Kasumi-1 (cell line): ENCODE measurements around the gene APOBEC3G.
"Not testable (repeated sequence)": the region's sequence is repeated elsewhere in the genome, so short reads cannot be mapped to it uniquely, and the experiment has no call there.

Experiments
- DNase-seq, 2 experiments: peaks; one replicate each; lab custom pipeline; 2025; lab: John Stamatoyannopoulos, UW

APOBEC3G gene

DNA sequence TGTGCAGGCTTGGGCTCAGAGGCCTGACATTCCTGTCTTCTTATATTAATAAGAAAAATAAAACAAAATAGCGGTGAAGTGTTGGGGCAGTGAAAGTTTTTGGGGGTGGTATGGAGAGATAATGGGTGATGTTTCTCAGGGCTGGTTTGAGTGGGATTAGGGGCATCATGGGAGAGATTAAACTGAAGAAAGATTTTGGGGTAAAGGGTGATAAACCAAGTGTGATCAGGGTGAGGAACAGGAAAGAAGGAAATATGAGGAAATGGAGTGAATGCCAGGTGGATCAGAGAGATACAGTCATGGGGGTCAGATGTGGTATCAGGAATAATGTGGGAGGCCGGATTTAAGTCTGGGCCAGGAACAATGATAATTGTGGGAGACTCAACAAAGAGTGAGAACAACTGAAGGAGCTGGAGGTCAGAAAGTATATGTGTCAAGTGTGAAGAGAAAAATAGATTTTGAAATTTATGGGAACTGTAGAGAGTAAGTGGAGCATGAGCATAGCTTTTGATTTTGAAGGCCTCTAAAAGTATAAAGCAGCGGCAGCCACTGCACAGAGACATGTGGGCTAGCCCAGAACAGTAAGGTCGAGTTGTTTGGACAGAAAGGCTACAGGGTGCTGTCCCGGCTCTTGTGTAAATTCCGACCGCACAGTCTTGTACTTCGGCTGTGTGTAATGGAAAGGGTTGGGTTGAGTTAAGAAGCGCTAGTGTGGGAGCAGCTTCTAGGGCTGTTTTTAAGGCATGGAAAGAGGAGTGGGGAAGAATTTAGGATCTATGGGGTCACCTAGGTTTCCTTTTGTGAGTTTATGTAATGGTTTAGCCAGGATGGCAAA, 10.4 kb upstream of the APOBEC3G start:
- not testable (repeated sequence) for DNase-seq

- no peak for DNase-seq
These were observed 8.9 kb upstream of the APOBEC3G start for GRCh38 chr22:39068033-39068785.

GRCh38 chr22:39070186-39070585, 6.9 kb upstream of the APOBEC3G start:
- no peak for DNase-seq

- not testable (repeated sequence) for DNase-seq
These were observed 4.5 kb upstream of the APOBEC3G start for GRCh38 chr22:39072581-39072981.

- DNase-seq = no peak
These were observed 3.1 kb upstream of the APOBEC3G start for GRCh38 chr22:39073981-39074380.

DNA sequence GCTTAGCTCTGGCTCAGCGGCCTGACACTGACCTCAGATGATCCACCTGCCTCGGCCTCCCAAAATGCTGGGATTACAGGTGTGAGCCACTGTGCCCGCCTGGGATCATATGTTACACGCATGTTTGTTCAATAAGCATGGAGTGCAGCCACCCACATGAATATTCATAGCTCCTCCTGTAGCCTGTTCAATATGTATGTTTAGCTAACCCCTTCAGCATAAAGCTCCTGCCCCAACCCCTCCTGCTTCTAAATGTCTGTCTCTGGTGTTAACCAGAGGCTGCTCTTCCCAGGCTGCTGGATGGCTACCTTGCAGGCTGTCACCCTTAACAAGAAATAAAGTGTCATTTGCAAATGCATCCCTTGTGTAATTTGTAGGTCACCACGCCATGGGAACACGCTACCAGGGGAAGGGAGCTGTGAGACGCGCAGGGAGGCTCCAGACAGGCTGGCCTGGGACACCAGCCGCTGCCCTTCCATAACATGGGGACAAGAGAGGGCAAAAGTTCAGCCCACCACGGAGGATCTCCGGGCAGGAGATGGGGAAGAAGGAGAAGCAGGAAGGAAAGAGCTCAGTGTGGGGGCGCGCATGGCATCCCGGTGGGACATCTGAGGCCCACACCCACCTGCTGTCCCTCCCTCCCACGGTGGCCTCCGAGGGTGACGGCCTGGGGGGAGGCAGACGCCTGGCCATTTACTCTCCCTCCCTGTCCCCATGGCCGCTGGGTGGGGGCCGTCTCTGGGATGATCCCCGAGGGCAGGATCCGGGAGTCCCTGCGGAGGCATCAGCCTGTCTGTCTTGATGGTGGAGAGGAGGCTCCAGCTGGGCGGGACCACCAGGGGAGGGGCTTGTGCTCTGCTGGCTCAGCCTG, 685 bp upstream of the APOBEC3G start:
- DNase-seq = not testable (repeated sequence)

GRCh38 chr22:39077912-39078311, 837 bp downstream of the APOBEC3G start:
- not testable (repeated sequence) for DNase-seq

DNA sequence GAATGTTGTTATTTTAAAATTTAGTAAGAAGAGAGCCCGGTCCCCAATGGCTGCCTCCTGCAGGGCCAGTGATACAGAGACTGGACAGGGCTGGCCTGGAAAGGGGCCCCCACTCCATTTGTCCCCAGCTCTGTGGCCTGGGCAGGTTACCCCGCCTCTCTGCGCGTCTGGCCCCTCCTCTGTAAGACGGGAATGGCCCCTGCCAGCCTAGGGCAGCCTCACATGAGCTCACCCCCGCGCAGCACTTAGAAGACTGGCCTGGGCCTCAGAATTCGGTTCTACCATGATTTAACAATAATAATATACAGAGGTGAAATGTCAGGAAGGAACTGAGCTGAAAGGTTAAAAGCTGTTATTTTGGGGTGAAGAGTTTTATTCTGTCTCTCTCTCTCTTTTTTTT, 1.3 kb downstream of the APOBEC3G start:
- DNase-seq = no peak

DNA sequence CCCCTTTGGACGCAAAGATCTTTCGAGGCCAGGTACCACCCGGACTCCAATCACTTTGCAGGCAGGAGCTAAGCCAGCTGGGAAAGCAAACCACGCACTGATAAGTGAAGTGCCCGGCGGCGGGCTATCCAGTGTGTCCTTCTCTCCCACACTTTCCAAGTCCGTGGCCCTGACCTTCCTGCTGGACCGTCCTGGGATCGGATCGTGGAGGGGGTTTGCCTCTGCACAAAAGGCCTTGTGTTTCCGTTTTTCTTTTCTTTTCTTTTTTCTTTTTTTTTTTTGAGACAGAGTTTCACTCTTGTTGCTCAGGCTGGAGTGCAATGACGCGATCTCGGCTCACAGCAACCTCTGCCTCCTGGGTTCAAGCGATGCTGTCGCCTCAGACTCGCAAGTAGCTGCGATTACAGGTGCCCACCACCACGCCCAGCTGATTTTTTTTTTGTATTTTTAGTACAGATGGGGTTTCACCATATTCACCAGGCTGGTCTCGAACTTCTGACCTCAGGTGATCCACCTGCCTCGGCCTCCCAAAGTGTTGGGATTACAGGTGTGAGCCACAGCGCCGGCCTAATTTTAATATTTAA, 2.1 kb downstream of the APOBEC3G start:
- not testable (repeated sequence) for DNase-seq

DNA sequence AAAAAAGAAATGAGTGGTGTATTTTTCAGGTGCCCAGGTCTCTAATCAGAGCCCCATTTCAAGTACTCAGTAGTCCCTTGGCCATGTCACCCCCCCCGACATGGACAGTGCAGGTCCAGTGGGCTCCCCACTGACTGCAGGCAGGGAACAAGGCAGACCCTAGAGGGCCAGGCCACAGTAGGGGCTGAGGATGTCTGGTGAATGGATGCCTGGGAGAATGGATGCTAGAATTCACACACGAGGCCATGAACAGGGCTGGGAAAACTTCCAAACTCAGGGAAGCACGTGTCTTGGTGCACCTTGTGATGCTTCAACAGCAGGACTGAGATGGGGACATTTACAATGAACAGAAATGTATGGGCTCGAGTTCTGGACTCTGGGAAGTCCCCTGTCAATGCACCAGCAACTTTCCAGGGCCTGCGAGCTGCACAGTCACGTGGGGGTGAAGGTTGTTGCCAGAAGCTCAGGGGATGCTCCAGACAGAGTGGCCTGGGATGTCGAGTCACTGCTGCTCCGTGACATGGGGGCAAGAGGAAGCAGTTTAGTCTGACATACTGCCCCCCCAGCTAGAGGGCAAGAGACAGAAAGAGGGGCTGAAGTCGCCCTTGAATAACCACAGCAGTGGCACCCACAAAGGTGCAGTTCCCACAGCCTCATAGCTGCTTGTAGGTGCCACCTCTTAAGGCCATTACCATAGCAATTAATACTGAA, 3.1 kb downstream of the APOBEC3G start:
- no peak for DNase-seq

DNA sequence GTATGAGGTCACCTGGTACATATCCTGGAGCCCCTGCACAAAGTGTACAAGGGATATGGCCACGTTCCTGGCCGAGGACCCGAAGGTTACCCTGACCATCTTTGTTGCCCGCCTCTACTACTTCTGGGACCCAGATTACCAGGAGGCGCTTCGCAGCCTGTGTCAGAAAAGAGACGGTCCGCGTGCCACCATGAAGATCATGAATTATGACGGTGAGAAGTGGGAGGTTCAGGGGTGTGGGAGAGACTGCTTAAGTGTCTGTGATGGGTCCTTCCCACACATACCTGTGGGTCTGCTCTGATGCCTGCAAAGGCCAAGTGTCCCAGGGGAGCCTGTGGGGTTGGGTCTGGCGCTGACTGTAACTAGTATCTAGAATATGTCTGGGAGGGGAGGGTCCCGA, 3.9 kb downstream of the APOBEC3G start:
- DNase-seq = no peak

DNA sequence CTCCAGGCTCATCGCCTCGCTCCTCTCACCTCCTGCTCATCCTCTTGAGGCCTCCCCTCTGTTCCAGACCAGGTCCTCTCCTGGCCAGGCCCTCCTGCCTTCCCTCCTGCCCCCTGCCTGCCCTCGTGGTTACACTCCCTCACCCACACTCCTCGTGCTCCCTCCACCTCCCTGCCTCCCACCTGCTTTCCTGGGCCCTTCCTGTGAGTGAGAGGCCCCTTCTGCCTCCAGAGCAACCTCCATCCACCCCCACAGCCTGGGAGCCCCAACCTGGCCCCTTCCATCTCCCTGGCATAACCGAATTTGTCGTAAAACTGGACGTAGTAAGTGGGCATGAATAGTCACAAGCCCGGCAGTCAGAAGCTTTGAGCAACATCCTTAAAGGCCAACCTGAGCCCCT, 4.5 kb downstream of the APOBEC3G start:
- DNase-seq = no peak

GRCh38 chr22:39083212-39084165, 6.4 kb downstream of the APOBEC3G start:
- DNase-seq = no peak

GRCh38 chr22:39084666-39085065, 7.6 kb downstream of the APOBEC3G start:
- DNase-seq = no peak

DNA sequence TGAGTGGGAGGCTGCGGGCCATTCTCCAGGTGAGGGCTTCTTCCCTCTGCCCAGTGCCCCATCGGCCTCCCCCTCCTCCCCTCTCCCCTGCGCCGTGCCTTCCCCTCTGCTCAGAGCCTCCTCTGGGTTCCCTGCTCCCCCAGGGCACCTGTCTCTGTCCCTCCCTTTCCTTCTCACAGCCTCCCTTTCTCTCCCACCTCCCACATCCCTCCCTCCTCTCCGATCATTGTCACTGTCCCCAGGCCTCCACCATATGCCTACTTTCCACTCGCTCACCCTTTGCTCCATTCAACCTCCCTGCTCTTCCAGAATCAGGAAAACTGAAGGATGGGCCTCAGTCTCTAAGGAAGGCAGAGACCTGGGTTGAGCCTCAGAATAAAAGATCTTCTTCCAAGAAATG, 10.0 kb downstream of the APOBEC3G start:
- DNase-seq = no peak

GRCh38 chr22:39087881-39088684, 11.0 kb downstream of the APOBEC3G start:
- DNase-seq = no peak

DNA sequence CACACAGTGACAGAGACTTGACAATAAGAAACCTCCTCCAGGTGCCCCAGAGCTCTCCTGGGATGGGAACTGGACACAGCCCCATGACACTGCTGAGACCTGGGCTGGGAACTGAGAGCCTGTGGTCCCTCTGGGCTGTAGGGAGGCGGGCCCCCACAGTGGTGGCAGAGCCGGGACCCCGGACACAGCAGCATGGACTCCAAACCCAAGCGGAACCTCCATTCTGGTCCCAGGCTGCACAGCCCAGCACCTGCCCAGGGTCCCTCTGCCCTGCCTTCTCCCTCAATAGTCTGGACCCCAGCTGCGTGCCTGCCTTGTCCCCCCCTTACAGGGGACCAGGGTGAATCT, 11.6 kb downstream of the APOBEC3G start:
- DNase-seq = no peak

DNA sequence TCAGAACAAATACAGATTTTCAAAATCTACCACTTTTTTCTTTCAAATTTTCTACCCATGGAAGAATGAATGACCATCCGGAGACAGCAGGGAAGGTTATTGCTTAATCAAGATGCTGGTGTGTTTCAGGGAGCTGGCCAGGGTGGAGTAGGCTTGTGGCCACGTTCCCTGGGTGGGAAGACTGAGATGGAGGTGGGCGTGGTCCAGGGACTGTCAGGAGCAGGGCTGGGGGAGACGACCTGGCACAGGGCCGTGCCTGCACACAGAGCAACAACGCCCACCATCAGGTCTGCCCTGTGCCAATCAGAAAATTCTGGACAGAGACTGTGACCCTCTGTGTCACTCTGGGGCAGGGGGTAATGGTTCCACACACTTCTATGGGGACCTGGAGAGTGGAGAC, 12.9 kb downstream of the APOBEC3G start:
- DNase-seq = no peak

- no peak for DNase-seq
These were observed 13.5 kb downstream of the APOBEC3G start for GRCh38 chr22:39090426-39091064.
